NCI-H1436 treated with DMSO at 0.1 percent for 48 hours (cell line): Measurements from ENCODE around the gene CYP1B1.
"Not testable (repeated sequence)": the region's sequence is repeated elsewhere in the genome, so short reads cannot be mapped to it uniquely, and the experiment has no call there.

Source experiments
- DNase-seq: peaks from one replicate; lab custom pipeline; 2025; lab: John Stamatoyannopoulos, UW

CYP1B1 gene

DNA sequence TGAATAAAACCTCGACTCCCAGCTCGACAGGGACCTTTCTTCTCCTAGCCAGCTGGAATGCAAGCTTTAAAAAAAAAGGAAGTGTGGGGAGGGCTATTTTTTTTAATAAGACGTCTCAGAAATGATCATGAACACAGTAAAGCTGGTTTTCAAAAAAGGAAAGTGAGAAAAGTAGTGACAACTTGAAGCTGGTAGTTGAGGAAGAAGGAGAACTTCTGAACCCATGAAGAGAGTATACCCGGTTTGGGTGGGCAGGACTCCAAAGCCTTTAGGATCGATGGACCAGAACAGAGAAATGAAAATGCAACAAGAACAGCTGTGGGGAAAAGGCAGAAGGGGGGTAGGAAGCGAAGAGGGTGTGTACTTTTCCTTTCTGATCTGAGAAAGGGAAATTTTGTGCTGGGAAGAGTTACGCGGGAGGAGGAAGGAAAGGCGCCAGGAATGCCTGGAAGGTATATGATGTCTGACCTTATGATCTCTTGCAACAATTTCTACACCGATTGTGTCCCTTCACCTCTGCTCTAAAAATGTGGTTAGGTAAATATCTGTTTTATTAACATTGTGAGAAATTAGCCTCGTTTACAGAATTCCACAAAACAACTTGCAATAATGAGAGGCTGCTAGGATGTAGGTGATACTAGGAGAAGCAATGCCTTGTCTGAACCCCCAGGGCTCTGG, 22.6 kb upstream of the CYP1B1 start:
- no peak for DNase-seq

DNA sequence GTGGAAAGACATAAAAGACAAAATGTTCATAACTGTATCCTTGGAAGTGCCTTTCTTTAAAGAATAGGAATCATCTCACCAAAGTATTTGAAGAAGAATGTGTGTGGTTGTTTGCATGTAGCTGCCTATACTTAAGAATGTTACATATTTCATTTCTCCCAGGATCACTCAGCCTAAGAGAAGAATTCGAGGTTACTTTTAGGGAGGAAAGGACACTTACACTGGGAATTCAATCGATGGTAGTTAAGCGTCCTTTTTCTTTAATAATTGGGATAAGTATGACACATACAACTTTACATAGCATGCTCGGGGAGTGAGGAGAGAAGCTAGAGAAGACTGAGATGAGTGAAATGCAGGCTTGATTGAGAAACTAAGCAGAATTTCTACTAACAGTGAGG, 22.0 kb upstream of the CYP1B1 start:
- no peak for DNase-seq

DNA sequence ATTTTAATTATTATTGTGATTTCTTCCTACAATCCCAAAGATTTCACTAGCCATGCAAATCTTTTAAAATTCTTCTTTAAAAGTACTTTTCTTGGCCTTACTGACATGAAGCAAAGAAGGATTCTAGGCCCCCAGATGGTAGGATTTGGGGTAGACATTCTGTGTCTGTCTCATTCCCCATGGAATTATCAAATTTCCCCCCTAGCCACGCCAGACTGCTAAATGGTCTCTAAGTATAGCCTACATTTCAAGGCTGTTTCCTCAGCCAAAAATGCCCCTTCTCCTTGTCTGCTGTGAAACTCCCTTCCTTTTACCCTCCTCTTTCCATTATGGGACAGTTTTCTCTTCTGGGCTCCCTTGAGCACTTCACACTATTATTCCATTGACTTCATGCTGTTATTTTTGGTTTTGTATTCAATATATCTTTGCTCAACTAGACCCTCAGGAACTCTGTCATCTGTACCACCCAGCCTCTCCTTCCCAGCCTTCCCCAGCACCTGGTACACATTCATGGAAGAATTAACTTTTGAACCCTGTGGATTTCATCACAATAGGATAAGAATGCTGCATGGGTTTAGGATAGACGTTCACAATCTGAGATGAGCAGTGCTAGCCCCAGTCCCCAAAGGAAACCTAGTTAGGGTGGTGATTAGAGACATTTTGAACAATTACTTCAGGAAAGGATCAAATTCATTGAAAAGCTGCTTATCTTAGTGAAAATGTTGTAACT, 21.5 kb upstream of the CYP1B1 start:
- no peak for DNase-seq

DNA sequence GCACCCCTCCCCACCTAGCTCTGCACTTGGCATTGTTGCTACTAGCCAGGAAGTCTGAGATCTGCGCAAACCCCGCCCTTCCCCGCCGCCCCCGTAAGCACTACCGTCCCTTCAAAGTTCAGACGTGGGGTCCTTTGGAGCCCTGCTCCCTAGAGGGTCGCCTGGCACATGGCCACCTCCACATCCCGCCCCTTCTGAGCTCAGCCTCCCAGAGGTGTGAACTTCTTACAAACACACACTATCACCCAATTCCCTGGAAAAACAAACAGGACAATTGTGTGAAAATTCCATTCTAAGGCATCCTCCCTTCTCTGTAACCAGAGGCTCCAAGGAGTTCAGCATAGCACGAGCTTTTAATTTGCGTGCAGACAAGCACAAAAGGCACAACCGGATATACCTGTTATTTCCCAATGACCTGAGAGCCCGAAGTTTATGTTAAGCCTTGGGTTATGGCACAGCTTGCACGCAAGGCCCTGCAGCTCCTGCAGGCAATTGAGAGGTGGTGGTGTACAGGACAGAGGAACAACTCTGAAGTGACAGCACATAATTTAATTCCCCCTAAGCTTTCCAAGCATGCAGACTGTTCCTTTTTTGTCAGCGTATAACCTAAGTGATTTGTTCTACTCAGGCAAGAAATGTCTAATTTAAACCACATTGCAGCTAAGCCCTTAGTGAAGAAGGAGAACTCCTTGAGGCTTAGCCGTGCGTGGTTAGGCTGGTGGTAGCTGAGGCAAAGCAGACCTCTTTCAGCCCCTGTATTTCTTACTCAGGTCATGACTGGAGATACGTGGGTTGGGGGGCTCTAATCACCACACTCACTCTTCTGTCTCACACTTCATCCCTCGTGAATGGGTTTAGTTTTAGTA, 20.3 kb upstream of the CYP1B1 start:
- DNase-seq, result no peak

DNA sequence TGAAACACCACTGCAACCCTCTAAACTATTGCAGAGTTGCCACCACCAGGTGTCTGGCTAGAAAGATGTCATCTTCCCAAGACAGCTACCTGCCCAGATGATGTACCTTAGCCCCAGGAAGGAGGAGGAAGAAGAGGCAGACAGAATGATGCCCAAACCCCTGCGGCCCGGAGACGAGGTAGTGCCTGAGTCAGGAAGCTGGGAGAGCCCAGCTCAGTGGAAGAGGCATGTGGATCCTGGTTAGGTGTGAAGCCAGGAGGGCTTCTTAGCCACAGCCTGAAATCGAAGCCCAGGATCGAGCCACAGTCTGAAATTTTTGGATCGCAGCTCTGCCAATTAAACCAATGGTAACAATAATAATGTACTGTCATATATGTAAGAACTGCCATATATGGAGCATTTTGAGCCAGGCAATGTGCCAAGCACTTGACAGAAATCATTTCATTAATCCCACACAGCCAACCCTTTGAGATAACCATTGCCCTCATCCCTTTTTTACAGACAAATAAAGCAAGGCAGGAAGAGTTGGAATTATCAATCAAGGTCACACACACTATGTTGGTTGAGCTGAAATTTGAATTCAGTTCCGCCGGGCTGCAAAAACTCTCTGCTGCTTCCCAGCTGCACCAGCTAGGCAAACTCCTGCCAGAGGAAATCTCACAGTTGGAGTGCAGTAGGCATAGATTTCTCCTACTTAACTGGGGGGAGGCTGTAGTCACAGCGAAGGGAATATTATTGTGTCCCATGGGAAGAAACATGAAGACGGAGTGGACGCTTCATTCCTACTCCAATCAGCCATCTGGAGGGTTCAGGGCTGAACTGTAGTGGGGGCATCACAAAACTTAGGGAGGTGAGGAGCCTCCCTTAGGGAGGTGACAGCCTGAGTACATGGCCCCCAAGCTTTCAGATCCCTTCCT, 19.4 kb upstream of the CYP1B1 start:
- no peak for DNase-seq

DNA sequence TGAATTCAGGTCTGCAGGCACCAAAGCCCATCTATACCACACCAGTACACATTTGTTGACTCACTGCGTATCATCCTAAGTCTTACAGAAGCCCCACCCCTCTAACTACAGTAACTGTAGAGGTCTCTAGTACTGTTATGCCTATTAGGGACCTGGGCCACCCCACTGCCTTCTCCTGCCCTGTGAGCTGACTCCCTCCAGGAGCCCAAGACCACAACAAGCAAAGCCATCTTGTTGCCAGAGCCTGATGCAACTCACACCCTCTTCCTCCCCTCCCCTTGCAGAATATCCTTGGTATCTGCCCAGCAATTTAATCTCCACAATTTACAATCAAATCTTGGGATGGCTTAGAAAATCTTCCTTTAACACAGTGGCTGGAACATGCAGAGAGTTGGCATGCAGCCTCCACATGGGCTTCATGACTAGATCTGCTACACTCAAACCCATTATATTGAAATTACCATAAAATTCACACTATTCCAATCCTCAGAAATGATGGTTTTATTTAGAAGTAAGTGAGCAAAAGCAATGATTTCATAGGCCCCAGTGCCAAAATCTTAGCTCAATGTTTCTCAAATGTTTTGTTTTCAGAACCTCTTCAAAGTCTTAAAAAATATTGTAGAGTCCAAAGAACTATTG, 17.7 kb upstream of the CYP1B1 start:
- DNase-seq, result no peak

DNA sequence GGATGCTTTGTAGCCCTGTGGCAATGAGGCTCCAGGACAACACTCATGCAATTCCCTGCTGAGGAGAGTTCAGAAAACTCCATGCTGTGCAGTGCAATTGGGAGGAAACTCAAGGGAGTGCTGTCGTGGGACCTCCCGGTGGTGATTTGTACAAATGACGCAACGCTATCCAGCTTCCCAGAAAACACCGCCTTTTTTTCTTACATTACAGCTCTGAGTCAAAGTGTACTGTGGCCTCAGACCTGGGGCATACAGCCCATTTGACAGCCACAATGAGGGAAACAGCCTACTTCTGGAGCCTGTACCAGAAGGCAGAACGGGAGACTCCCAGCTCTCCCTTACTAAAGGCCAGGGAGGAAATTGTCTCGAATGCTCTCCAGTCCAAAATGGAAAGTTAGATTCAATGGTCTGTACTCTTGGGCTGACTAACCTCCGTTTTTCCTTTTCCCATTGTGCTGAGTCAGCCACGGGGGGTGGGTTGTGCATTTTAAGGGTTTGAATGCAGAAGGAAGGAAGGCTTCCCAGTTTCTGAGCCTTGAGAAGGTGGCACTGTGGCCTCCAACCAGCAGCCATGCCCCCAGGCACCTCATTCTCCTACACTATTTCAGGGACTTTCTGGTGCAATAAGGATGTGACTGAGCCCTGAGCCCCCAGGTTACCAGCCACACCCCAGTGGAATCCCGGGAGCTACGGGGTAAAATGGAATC, 16.4 kb upstream of the CYP1B1 start:
- DNase-seq, result no peak

DNA sequence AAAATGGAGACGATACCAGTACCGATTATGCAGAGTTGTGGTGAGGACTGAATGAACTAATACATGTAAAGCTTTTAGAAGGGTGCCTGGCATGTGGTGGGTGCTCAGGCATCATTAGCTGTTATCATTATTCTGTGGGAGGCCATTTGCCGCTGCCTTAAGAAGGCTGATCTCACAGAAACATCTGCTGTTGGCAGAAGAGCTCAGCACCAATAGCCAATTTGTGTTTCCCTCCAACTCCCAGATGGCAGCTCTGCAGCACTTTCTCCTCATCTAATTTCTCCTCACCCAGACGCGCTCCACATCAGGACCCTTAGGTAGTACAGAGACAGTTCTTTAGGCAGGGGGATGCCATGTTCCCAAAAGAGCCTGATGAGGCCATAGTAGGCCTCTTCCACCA, 15.8 kb upstream of the CYP1B1 start:
- DNase-seq, result no peak

DNA sequence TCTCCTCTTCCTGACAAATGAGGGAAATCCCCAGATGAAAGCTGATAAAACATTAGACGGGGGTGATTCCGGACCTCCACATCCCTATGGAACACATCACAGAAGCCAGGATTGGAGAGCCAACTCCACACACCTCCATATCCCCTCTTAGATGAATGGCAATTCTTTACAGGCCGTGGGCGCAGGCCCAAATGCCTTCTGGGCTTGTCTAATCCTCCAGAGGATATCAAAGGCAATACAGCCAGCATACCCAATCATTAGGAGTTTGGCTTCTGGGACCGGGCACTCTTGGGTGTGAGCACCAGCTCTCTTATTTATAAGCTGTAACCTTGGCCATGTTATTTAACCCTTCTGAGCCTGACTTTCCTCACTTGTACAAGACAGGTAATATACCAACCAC, 15.0 kb upstream of the CYP1B1 start:
- no peak for DNase-seq

DNA sequence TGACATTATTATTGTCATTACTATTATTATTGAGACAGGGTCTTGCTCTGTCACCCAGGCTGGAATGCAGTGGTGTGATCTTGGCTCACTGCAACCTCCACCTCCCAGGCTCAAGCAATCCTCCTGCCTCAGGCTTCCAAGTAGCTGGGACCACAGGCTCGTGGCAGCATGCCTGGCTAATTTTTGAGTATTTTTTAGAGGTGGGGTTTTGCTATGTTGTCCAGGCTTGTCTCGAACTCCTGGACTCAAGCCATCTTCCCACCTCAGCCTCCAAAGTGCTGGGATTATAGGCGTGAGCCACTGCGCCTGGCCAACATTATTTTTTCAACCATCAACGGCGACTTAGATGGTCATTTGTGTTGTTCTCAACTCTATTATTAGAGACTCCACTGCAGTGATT, 14.3 kb upstream of the CYP1B1 start:
- DNase-seq, result not testable (repeated sequence)

DNA sequence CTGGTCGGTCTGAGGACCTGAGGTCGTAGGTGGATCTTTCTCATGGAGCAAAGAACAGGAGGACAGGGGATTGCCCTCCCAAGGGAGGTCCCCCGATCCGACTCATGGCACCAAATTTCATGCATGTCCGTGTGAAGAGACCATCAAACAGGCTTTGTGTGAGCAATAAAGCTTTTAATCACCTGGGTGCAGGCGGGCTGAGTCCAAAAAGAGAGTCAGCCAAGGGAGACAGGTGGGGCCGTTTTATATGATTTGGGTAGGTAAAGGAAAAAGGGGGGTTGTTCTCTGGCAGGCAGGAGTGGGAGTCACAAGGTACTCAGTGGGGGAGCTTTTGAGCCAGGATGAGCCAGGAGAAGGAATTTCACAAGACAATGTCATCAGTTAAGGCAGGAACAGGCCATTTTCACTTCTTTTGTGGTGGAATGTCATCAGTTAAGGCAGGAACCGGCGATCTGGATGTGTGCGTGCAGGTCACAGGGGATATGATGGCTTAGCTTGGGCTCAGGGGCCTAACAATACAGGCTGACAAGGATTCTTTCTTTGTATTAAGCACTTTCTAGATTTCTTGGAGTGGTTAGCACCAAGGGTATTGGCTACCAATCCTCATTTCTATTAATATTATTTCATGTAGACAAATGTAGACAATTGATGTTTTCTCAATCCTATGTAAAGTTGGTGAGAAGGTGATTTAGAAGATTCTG, 10.2 kb upstream of the CYP1B1 start:
- DNase-seq, result not testable (repeated sequence)

DNA sequence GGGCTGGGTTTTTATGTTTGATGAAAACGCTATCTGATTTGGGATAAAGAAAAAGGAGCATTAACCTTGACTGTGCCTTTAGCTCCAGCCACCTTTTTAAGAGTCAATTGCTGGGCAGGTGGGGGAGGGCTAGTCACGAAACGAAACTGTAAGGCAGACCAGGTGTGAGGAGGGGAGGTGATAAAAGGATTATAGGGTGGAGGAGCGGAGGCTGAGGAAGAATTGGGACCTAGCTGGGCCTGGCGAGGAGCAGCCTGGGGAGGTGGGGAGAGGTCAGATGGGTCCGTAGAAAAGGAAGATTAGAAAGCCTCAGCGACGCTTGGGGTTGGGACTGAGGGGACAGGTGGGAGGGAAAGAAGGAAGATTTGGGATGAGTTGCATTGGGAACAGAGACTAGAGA, 8.6 kb upstream of the CYP1B1 start:
- not testable (repeated sequence) for DNase-seq

DNA sequence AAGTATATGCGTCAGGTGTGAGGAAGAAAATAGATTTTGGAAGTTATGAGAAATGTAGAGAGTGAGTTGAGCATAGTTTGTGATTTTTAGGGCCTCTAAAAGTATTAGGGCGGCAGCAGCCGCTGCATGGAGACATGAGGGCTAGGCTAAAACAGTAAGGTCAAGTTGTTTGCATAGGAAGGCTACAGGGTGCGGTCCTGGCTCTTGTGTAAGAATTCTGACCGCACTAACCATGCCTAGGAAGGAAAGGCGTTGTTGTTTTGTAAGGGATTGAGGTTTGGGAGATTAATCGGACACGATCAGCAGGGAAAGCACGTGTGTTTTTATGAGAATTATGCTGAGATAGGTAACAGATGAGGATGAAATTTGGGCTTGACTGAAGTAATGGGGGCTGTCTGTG, 6.8 kb upstream of the CYP1B1 start:
- not testable (repeated sequence) for DNase-seq

DNA sequence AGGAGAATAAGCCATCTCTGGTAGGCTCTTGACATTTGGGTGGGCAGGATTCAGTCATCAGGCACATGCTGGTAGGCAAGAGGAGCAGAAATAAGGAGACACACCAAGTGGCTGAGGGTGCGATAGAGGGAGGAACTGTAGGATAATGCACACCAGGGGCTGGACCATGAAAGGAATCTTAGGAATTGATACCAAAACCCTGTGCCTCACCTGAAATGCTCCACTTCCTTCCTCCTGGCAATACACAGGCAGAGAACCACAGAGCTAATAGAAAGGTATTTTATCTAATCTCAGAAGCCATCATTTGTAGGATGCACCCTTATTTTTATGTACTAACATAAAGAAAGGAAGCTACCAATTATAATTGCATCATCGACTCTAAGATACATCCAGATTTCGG, 4.4 kb upstream of the CYP1B1 start:
- DNase-seq, result no peak

DNA sequence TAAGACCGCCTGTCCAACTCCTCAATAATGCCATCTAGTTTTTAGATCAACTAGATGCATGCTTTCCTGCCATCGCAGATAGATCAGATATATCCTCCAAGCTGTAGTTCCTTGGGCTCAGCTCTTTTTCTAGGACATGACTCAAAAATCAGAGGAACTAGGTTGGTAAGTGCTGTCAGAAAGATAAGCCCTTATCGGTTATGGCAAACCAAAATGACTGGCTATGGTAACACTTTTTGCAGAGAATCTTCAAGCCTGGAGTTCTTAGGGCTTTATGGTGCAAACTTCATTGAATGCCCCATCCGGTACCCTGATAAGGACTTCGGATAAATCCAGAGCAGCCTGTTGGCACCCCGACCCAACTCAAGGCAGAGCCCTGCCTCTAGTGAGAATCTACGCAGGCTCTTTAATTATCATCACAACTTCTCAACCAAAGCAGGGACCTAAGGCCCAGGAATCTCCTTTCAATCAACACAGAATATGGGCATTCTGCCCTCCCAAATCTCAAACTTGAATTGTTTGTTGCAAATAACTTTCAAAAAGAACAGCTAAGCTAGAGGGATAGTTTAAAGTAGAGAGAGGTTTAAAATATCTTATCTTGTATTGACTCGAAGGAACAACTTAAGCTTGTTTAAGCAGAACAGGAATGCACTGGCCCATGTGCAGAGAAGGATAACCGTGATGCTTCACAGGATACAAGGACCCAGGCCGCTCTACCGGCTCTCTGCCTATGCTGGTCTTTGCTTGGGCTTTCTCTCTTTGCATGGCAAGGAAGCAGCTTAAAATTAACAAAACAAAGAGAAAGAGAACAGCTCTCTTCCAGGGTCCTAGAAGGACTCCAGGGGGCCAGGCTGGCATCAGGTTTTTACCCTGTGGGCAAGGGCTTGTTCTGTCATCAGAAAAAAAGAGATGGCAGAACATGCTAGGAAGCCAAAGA, 3.4 kb upstream of the CYP1B1 start:
- no peak for DNase-seq

DNA sequence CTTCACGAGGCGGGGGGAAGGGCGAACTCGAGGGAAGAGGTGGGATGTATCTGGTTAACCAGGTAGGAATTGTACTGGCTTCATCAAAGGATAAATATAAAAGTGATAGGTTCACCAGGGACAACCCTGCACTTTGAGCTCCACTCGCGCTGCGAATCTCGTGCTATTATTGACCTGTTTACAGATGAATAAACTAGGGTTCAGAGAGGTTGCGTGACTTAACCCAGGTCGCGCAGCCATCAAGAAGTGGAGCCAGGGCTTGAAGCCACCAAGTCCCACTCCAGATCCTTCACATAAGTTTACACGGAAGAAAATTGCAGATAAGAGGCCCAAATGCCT, 1.4 kb upstream of the CYP1B1 start:
- no peak for DNase-seq

DNA sequence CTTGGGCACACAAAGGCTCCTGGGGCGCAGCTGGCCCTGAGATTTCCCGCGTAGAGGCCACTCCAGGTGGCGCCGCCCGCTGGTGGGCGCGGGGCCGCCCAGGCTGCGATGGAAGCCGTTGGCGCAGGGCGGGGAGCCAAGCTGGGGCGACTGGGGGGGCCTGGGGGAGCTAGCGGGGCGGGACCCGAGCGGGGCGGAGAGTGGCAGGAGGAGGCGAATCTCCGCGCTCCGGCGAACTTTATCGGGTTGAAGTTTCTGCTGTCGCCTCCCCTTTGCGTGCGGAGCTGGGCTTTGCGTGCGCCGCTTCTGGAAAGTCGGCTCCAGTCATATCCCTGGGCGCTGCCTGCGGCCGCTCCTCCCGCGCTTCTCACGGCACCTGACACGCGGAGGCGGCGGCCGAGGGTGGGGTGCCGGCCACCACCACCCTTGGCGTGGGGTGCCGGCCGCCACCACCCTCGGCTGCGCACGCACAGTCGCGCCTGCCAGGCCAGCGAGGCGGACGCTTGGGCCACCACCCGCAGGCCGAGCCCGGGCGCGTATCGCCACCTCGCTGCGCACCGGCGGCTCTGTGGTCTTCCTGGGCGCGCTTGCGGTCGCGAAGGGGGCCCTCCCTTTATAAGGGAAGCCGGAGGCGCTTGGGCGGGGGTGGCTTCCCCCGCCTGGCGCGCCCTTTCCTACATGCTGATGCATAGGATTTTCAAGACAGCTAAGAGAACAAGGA, 919 bp upstream of the CYP1B1 start:
- DNase-seq, result no peak

DNA sequence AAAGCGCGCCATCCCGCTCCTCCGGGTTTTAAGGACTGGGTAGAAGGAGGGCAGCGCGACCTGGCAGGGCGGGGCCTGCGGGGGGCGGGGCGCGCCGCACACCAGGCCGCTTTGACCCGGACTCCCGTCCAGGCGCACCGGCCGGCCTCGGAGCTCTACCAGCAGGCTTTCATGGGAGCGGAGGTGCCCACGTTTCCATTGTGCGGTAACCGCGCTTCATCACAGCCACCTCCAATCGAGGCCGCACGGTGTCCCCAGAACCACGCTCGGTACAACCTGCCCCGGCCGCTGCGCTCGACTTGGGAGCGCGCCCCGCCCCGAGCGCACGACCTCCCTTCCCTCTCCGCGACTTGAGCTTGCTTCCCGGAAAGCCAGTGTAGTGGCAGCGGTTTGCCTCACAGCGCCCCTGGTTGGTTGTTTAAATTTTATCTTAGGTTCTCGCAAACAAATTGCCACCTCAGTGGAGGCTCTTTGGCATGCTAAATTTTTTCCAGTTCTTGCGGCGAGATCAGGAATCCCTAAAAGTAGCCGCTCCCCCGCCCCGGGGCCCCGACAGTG, 280 bp upstream of the CYP1B1 start:
- DNase-seq, result no peak
